ENCODE measurements around the gene ZFP36L1. TPM values are rescaled to one million over a fixed set of nuclear protein-coding genes. Genes with fewer than 3 reads are reported as not detected.
A peak's percentile ranks its signal among the peaks of the same experiment; 100 is the strongest.

ZFP36L1 gene
- total RNA-seq, 2 donors from 2014 or later: 233 to 326 TPM

- no peak overlapping the region for H3K27ac ChIP-seq
- H3K4me3 ChIP-seq: no peak overlapping the region
- H3K4me1 ChIP-seq (ENCODE audit: control insufficient read depth in 1 of 2, low read depth in 2 of 2): peaks cover 18 to 22% of the 10 kb centered on the region in 2 donors
- no peak for TF ChIP-seq CTCF (IDR thresholded peaks at IDR 0.05)
- no peaks in the 10 kb centered on the region for H3K36me3 ChIP-seq
- DNase-seq (ENCODE audit: low spot score) (no peak), ATAC-seq (ENCODE audit: insufficient number of reproducible peaks, low FRiP score, low read depth) (no peak)
- no peaks in the 10 kb centered on the region for H3K9me3 ChIP-seq
- H3K27me3 ChIP-seq (replicated peaks; ENCODE audit: insufficient read depth): no peaks in the 10 kb centered on the region
Observed at GRCh38 chr14:68758301-68758700, 34.6 kb downstream of the ZFP36L1 start.

GRCh38 chr14:68757618-68758081 is 35.2 kb downstream of the ZFP36L1 start:
- no peak for TF ChIP-seq CTCF (IDR thresholded peaks at IDR 0.05)
- DNase-seq (ENCODE audit: low spot score) (no peak), ATAC-seq (ENCODE audit: insufficient number of reproducible peaks, low FRiP score, low read depth) (peak; percentile 23)
- H3K36me3 ChIP-seq: no peaks in the 10 kb centered on the region
- no peak overlapping the region for H3K4me3 ChIP-seq
- no peak overlapping the region for H3K27ac ChIP-seq
- H3K9me3 ChIP-seq: no peaks in the 10 kb centered on the region
- no peaks in the 10 kb centered on the region for H3K27me3 ChIP-seq (replicated peaks; ENCODE audit: insufficient read depth)
- H3K4me1 ChIP-seq (ENCODE audit: control insufficient read depth in 1 of 2, low read depth in 2 of 2): peaks cover 11 to 16% of the 10 kb centered on the region in 2 donors

- H3K4me3 ChIP-seq: no peak overlapping the region
- TF ChIP-seq CTCF (IDR thresholded peaks at IDR 0.05): no peak
- H3K27me3 ChIP-seq (replicated peaks; ENCODE audit: insufficient read depth): no peaks in the 10 kb centered on the region
- no peaks in the 10 kb centered on the region for H3K36me3 ChIP-seq
- no peak for DNase-seq (ENCODE audit: low spot score)
- no peak overlapping the region for H3K27ac ChIP-seq
- peaks cover 7 to 10% of the 10 kb centered on the region in 2 donors for H3K4me1 ChIP-seq (ENCODE audit: control insufficient read depth in 1 of 2, low read depth in 2 of 2)
- no peaks in the 10 kb centered on the region for H3K9me3 ChIP-seq
- no peak for ATAC-seq (ENCODE audit: insufficient number of reproducible peaks, low FRiP score, low read depth)
Observed at GRCh38 chr14:68756734-68757133, 36.1 kb downstream of the ZFP36L1 start.

GRCh38 chr14:68756000-68756481 is 36.8 kb downstream of the ZFP36L1 start:
- DNase-seq (ENCODE audit: low spot score) (no peak), ATAC-seq (ENCODE audit: insufficient number of reproducible peaks, low FRiP score, low read depth) (no peak)
- Histone ChIP-seq H3K27me3 (replicated peaks; ENCODE audit: insufficient read depth) (no peaks in the 10 kb centered on the region), H3K36me3 (no peaks in the 10 kb centered on the region), H3K27ac (no peak overlapping the region), H3K9me3 (no peaks in the 10 kb centered on the region), H3K4me3 (no peak overlapping the region), H3K4me1 (ENCODE audit: control insufficient read depth in 1 of 2, low read depth in 2 of 2) (peaks cover 7 to 10% of the 10 kb centered on the region in 2 donors)
- no peak for TF ChIP-seq CTCF (IDR thresholded peaks at IDR 0.05)

- Histone ChIP-seq H3K9me3 (no peaks in the 10 kb centered on the region), H3K4me3 (no peak overlapping the region), H3K4me1 (ENCODE audit: control insufficient read depth in 1 of 2, low read depth in 2 of 2) (peaks cover 7 to 10% of the 10 kb centered on the region in 2 donors), H3K27ac (no peak overlapping the region), H3K36me3 (no peaks in the 10 kb centered on the region), H3K27me3 (replicated peaks; ENCODE audit: insufficient read depth) (no peaks in the 10 kb centered on the region)
- ATAC-seq (ENCODE audit: insufficient number of reproducible peaks, low FRiP score, low read depth) (no peak), DNase-seq (ENCODE audit: low spot score) (no peak)
- TF ChIP-seq CTCF (IDR thresholded peaks at IDR 0.05): no peak
Observed at GRCh38 chr14:68755016-68755353, 37.9 kb downstream of the ZFP36L1 start.

Data from thoracic aorta (tissue), 2 donors.